ENCODE data around the gene FGFR2.

GRCh38 chr10:121608469-121609190, 10.4 kb upstream of the FGFR2 start:
- TF ChIP-seq SMC3 (conservative IDR thresholded peaks at IDR 0.05; ENCODE audit: poor library complexity) (peak; percentile 65), POLR2AphosphoS5 (IDR thresholded peaks at IDR 0.05) (no peak), REST (IDR thresholded peaks at IDR 0.05; ENCODE audit: borderline replicate concordance) (no peak), CTCF (IDR thresholded peaks at IDR 0.05; ENCODE audit: poor library complexity, severe bottlenecking) (peak; percentile 69), EZH2 (IDR thresholded peaks at IDR 0.05; ENCODE audit: borderline replicate concordance, insufficient read depth, low read length, poor library complexity, severe bottlenecking) (no peak), RAD21 (conservative IDR thresholded peaks at IDR 0.05) (peak; percentile 57), EP300 (conservative IDR thresholded peaks at IDR 0.05; ENCODE audit: poor library complexity, severe bottlenecking) (no peak), TAF1 (IDR thresholded peaks at IDR 0.05; ENCODE audit: low read depth) (no peak), MXI1 (conservative IDR thresholded peaks at IDR 0.05; ENCODE audit: poor library complexity, severe bottlenecking) (no peak)
